ENCODE measurements around the gene FAM171A2.
A peak's percentile ranks its signal among the peaks of the same experiment; 100 is the strongest.

The FAM171A2 gene

GRCh38 chr17:44322236-44322895 lies 41.3 kb downstream of the FAM171A2 start:
- in situ Hi-C loops (cut with MboI; ENCODE audit: low sequenced_read_pairs) = no loop called here

GRCh38 chr17:44321246-44322120 lies 42.2 kb downstream of the FAM171A2 start:
- no peak for DNase-seq (ENCODE audit: low spot score in 2 of 2)
- H3K4me3 ChIP-seq = no peak overlapping the region
- peaks cover 39% of the 10 kb centered on the region for H3K36me3 ChIP-seq (replicated peaks)
- no peaks in the 10 kb centered on the region; the same call in 1 of the 2 replicates for H3K27me3 ChIP-seq (ENCODE audit: low read depth)
- H3K4me1 ChIP-seq = peaks cover 11% of the 10 kb centered on the region
- no peaks in the 10 kb centered on the region for H3K9me3 ChIP-seq
- in situ Hi-C loops (cut with MboI; ENCODE audit: low sequenced_read_pairs) = no loop called here

More at GRCh38 chr17:44322236-44322895, 41.3 kb downstream of the FAM171A2 start:
- peaks cover 13% of the 10 kb centered on the region for H3K4me1 ChIP-seq
- no peaks in the 10 kb centered on the region; the same call in 1 of the 2 replicates for H3K27me3 ChIP-seq (ENCODE audit: low read depth)
- no peak overlapping the region for H3K4me3 ChIP-seq
- H3K9me3 ChIP-seq = no peaks in the 10 kb centered on the region; the same call in 1 of the 2 replicates
- no peak for DNase-seq (ENCODE audit: low spot score in 2 of 2)
- peaks cover 39% of the 10 kb centered on the region for H3K36me3 ChIP-seq (replicated peaks)

DNA sequence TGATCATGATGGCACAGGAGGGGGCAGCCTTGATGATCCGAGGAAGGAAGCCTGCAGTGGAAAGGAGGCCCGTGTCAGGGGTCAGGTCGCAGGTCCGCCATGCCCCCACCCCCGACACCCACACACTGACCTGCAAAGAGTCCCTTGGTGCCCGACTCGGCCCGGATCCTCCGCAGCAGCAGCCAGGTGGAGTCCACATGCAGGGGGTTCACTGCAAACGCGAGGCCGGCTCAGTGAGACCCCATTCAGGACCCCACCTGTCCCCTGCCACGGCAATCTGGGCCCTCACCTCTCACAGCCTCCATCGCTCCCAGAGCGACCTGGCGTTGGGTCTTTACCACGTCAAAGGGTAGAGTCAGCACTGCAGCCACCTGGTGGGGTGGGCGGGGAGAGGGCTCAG lies 43.6 kb downstream of the FAM171A2 start:
- Histone ChIP-seq H3K36me3 (replicated peaks) (peaks cover 39% of the 10 kb centered on the region), H3K4me1 (peaks cover 5% of the 10 kb centered on the region; the same call in 1 of the 2 replicates)
- in situ Hi-C loops (cut with MboI; ENCODE audit: low sequenced_read_pairs) = no loop called here

DNA sequence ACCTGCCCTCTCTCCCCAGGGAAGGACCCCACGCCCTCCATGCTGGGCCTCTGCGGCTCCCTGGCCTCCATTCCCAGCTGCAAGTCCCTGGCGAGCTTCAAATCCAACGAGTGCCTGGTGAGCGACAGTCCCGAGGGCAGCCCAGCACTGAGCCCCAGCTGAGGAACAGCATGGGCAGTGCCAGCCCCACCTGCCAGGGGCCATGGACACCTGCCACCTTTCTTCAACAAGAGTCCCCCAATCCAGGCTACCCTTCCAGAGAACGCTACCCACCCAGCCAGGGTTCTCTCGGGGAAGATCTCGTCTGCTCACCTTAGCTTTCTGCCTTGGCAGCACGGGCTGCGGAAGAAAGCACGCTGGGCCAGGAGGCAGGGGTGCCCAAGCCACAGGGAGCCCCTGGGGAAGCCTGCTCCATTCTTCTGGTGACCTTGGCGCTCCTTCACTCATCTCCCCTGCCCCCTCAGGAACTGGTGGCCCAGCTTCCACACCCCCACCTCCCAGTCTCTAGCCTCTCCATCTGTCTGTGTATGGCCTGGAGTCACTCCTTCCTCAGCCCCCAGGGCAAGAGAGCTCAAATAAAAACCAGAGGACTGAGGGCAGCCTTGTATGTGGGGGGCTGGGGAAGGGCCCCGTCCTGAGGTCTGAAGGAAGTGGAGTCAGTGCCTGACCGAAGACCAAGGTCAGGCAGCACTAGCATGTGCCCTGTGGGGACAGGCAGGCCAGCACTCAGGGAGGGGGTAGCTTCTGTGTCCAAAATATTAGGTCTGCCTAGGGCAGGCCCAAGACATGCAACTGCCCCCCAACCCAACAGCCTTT lies 45.4 kb downstream of the FAM171A2 start:
- no peak for DNase-seq (ENCODE audit: low spot score in 2 of 2)
- in situ Hi-C loops (cut with MboI; ENCODE audit: low sequenced_read_pairs) = no loop called here
- H3K36me3 ChIP-seq (replicated peaks) = peaks cover 35% of the 10 kb centered on the region
- H3K9me3 ChIP-seq = no peaks in the 10 kb centered on the region
- no peak overlapping the region for H3K4me3 ChIP-seq
- H3K4me1 ChIP-seq = 0 out of 2 replicates have a peak, but pooled peaks cover 2% of the 10 kb centered on the region
- H3K27me3 ChIP-seq (ENCODE audit: low read depth) = peaks cover 21% of the 10 kb centered on the region

More for the DNA sequence above, 43.6 kb downstream of the FAM171A2 start:
- no peak for DNase-seq (ENCODE audit: low spot score in 2 of 2)
- no peaks in the 10 kb centered on the region for H3K9me3 ChIP-seq
- peaks cover 10% of the 10 kb centered on the region for H3K27me3 ChIP-seq (ENCODE audit: low read depth)
- H3K4me3 ChIP-seq = no peak overlapping the region

DNA sequence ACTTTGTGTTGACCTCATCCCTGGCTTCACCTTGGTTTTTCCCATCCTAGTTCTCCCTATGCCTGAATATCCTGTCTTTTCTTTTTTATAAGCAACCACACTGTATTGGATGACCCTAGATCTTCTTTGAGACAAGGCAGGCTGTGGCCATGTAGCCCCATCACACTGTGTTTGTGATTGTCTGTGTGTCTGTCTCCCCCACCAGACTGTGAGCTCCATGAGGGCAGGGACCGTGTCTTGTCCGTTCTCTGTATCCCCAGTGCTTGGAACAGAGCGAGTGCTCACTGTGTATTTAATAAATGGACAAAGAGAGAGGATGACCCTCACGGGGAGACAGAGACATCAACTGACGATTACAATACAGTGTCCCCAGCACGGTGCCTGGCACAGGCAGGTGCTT lies 46.1 kb downstream of the FAM171A2 start:
- H3K27me3 ChIP-seq (ENCODE audit: low read depth) = peaks cover 21% of the 10 kb centered on the region
- no peak overlapping the region for H3K4me3 ChIP-seq
- H3K4me1 ChIP-seq = 0 out of 2 replicates have a peak, but pooled peaks cover 2% of the 10 kb centered on the region
- in situ Hi-C loops (cut with MboI; ENCODE audit: low sequenced_read_pairs) = no loop called here
- H3K9me3 ChIP-seq = no peaks in the 10 kb centered on the region
- no peak for DNase-seq (ENCODE audit: low spot score in 2 of 2)
- peaks cover 32% of the 10 kb centered on the region for H3K36me3 ChIP-seq (replicated peaks)

GRCh38 chr17:44315760-44316731 lies 47.6 kb downstream of the FAM171A2 start:
- in situ Hi-C loops (cut with MboI; ENCODE audit: low sequenced_read_pairs) = no loop called here
- peak in 1 of 2 experiments; percentile 76 for DNase-seq (ENCODE audit: low spot score in 2 of 2)

GRCh38 chr17:44314869-44315661 lies 48.6 kb downstream of the FAM171A2 start:
- peaks cover 21% of the 10 kb centered on the region for H3K27me3 ChIP-seq (ENCODE audit: low read depth)
- no peaks in the 10 kb centered on the region for H3K9me3 ChIP-seq
- H3K4me1 ChIP-seq = 0 out of 2 replicates have a peak, but pooled peaks cover 2% of the 10 kb centered on the region
- peak overlapping the region; percentile 25 for H3K4me3 ChIP-seq
- in situ Hi-C loops (cut with MboI; ENCODE audit: low sequenced_read_pairs) = no loop called here
- DNase-seq (ENCODE audit: low spot score in 2 of 2) = peak; percentile 17 to 73
- H3K36me3 ChIP-seq (replicated peaks) = peaks cover 7% of the 10 kb centered on the region

More at GRCh38 chr17:44315760-44316731, 47.6 kb downstream of the FAM171A2 start:
- peak overlapping the region; percentile 25 for H3K4me3 ChIP-seq
- H3K27me3 ChIP-seq (ENCODE audit: low read depth) = peaks cover 21% of the 10 kb centered on the region
- 0 out of 2 replicates have a peak, but pooled peaks cover 2% of the 10 kb centered on the region for H3K4me1 ChIP-seq
- H3K36me3 ChIP-seq (replicated peaks) = peaks cover 17% of the 10 kb centered on the region
- no peaks in the 10 kb centered on the region for H3K9me3 ChIP-seq

- Histone ChIP-seq H3K27me3 (ENCODE audit: low read depth) (peaks cover 21% of the 10 kb centered on the region), H3K4me3 (no peak overlapping the region), H3K9me3 (no peaks in the 10 kb centered on the region), H3K4me1 (0 out of 2 replicates have a peak, but pooled peaks cover 2% of the 10 kb centered on the region), H3K36me3 (replicated peaks) (peaks cover 2% of the 10 kb centered on the region)
- in situ Hi-C loops (cut with MboI; ENCODE audit: low sequenced_read_pairs) = no loop called here
- DNase-seq (ENCODE audit: low spot score in 2 of 2) = no peak
Measured at GRCh38 chr17:44314524-44314868, 49.2 kb downstream of the FAM171A2 start.

- H3K9me3 ChIP-seq = no peaks in the 10 kb centered on the region
- in situ Hi-C loops (cut with MboI; ENCODE audit: low sequenced_read_pairs) = no loop called here
Measured at GRCh38 chr17:44314031-44314430, 49.6 kb downstream of the FAM171A2 start.

DNA sequence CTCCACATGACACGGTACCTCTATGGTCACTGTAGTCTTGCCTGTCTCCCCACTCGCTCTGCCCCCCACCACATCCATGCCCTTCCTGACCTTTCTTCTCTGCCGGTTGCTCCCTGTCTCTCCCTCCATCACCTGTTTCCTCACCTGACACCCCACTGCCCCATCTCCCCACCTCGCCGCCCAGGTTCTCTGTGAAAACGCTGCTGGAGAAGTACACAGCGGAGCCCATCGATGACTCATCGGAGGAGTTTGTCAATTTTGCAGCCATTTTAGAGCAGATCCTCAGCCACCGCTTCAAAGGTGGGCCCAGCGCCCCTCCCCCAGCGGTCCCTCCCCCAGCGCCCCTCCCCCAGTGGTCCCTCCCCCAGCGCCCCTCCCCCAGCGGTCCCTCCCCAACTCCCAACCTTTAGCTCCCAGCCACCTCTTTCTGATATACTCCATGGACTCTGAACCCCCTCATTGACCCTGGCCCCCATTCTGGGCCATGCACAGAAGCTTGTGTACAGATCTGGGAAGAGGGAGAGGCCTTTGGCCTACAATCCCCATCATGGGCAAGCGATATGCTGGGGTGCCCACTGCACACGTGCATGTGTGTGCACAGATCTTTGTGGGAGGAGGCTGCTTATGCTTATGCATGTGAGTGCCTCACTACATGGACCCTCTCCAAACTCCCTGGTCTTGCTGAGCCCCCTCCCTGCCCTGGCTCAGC lies 51.1 kb downstream of the FAM171A2 start:
- no peak overlapping the region for H3K4me3 ChIP-seq
- H3K27me3 ChIP-seq (ENCODE audit: low read depth) = peaks cover 24% of the 10 kb centered on the region
- 0 out of 2 replicates have a peak, but pooled peaks cover 2% of the 10 kb centered on the region for H3K4me1 ChIP-seq
- in situ Hi-C loops (cut with MboI; ENCODE audit: low sequenced_read_pairs) = no loop called here
- no peaks in the 10 kb centered on the region for H3K36me3 ChIP-seq (replicated peaks)
- H3K9me3 ChIP-seq = no peaks in the 10 kb centered on the region
- DNase-seq (ENCODE audit: low spot score in 2 of 2) = no peak

More at GRCh38 chr17:44314031-44314430, 49.6 kb downstream of the FAM171A2 start:
- no peak overlapping the region for H3K4me3 ChIP-seq
- no peak for DNase-seq (ENCODE audit: low spot score in 2 of 2)
- H3K4me1 ChIP-seq = 0 out of 2 replicates have a peak, but pooled peaks cover 2% of the 10 kb centered on the region
- H3K27me3 ChIP-seq (ENCODE audit: low read depth) = peaks cover 21% of the 10 kb centered on the region
- H3K36me3 ChIP-seq (replicated peaks) = no peaks in the 10 kb centered on the region

- in situ Hi-C loops (cut with MboI; ENCODE audit: low sequenced_read_pairs) = no loop called here
- Histone ChIP-seq H3K36me3 (replicated peaks) (no peaks in the 10 kb centered on the region), H3K27me3 (ENCODE audit: low read depth) (peaks cover 24% of the 10 kb centered on the region)
Measured at GRCh38 chr17:44311562-44312181, 52.0 kb downstream of the FAM171A2 start.

More at GRCh38 chr17:44311562-44312181, 52.0 kb downstream of the FAM171A2 start:
- H3K4me1 ChIP-seq = 0 out of 2 replicates have a peak, but pooled peaks cover 2% of the 10 kb centered on the region
- no peak overlapping the region for H3K4me3 ChIP-seq
- H3K9me3 ChIP-seq = no peaks in the 10 kb centered on the region
- no peak for DNase-seq (ENCODE audit: low spot score in 2 of 2)

Measured in HAP-1 (cell line).